Neural progenitor cell (in vitro differentiated cells): Measurements from ENCODE around the gene MZF1. TPM values are rescaled to one million over a fixed set of nuclear protein-coding genes. Genes with fewer than 3 reads are reported as not detected.
"Not testable (repeated sequence)": the region's sequence is repeated elsewhere in the genome, so short reads cannot be mapped to it uniquely, and the experiment has no call there.

ENCODE experiments used
- DNase-seq: peaks from one replicate; pipeline ENCODE4 v3.0.0-alpha.2; 2016; ENCODE audit warnings: low spot score
- H2AFZ ChIP-seq: fragments of 200-600 bp; sonication (generic); replicated peaks from 2 replicates; pipeline ENCODE4 v1.6.1; 2016; ENCODE audit warnings: antibody characterized with exemption
- H3F3A ChIP-seq: fragments of 200-600 bp; sonication (generic); 2 replicates; pipeline ENCODE4 v1.6.1; 2016; ENCODE audit warnings: antibody characterized with exemption, low read depth
- H3K27ac ChIP-seq: fragments of 200-600 bp; sonication (generic); 2 replicates; pipeline ENCODE4 v1.5.1; 2016; ENCODE audit warnings: mild to moderate bottlenecking
- H3K27me3 ChIP-seq: fragments of 200-600 bp; sonication (generic); 2 replicates; pipeline ENCODE4 v1.6.1; 2016; ENCODE audit warnings: mild to moderate bottlenecking, moderate library complexity
- H3K36me3 ChIP-seq: fragments of 200-600 bp; sonication (generic); 2 replicates; pipeline ENCODE4 v1.5.1; 2016
- H3K4me1 ChIP-seq: fragments of 200-600 bp; sonication (generic); 2 replicates; pipeline ENCODE4 v1.6.1; 2016; ENCODE audit warnings: mixed run types
- H3K4me2 ChIP-seq: fragments of 200-600 bp; sonication (generic); 2 replicates; pipeline ENCODE4 v1.6.1; 2016
- H3K4me3 ChIP-seq: fragments of 200-600 bp; sonication (generic); 2 replicates; pipeline ENCODE4 v1.5.1; 2016
- H3K79me2 ChIP-seq: fragments of 200-600 bp; sonication (generic); 2 replicates; pipeline ENCODE4 v1.6.1; 2016; ENCODE audit warnings: low read depth
- H3K9ac ChIP-seq: fragments of 200-600 bp; sonication (generic); 2 replicates; pipeline ENCODE4 v1.6.1; 2016
- H3K9me3 ChIP-seq: fragments of 200-600 bp; sonication (generic); 2 replicates; pipeline ENCODE4 v1.5.1; 2016; ENCODE audit warnings: low read depth
- H4K20me1 ChIP-seq: fragments of 200-600 bp; sonication (generic); 2 replicates; pipeline ENCODE4 v1.6.1; 2016; ENCODE audit warnings: low read depth
- H3K27ac Mint-ChIP-seq: 3 replicates; pipeline ENCODE4 v1.8.0; 2021; ENCODE audit warnings: mixed read lengths
- H3K27me3 Mint-ChIP-seq: 2 replicates; pipeline ENCODE4 v1.8.0; 2022; ENCODE audit warnings: low read depth, mild to moderate bottlenecking, inconsistent platforms, moderate library complexity, mixed read lengths; ENCODE audit not compliant: insufficient read depth
- H3K36me3 Mint-ChIP-seq: 3 replicates; pipeline ENCODE4 v1.8.0; 2021; ENCODE audit warnings: mixed read lengths
- H3K4me1 Mint-ChIP-seq: 3 replicates; pipeline ENCODE4 v1.8.0; 2021; ENCODE audit warnings: mixed read lengths
- H3K4me3 Mint-ChIP-seq: 3 replicates; pipeline ENCODE4 v1.8.0; 2021; ENCODE audit warnings: mild to moderate bottlenecking, moderate library complexity, mixed read lengths
- H3K9me3 Mint-ChIP-seq: 3 replicates; pipeline ENCODE4 v1.8.0; 2020; ENCODE audit warnings: mixed read lengths
- CTCF ChIP-seq: fragments of 200-600 bp; sonication (generic); IDR thresholded peaks from 2 replicates; pipeline ENCODE4 v1.5.1; 2017; ENCODE audit warnings: antibody characterized with exemption, mild to moderate bottlenecking
- EZH2 ChIP-seq: fragments of 200-600 bp; sonication (generic); IDR thresholded peaks from 2 replicates; pipeline ENCODE4 v1.6.1; 2017; ENCODE audit warnings: antibody characterized with exemption, mild to moderate bottlenecking, moderate library complexity
- EZH2phosphoT487 ChIP-seq: fragments of 200-600 bp; sonication (generic); IDR thresholded peaks from 2 replicates; pipeline ENCODE4 v1.6.1; 2017; ENCODE audit warnings: antibody characterized with exemption
- total RNA-seq: library from RNA; depleted of rRNA; stranded (reverse); fragments of >200 nt; gene quantifications from 2 replicates; pipeline ENCODE4 v1.2.3, GENCODE V29; 2015; ENCODE audit warnings: low replicate concordance

MZF1 gene
- total RNA-seq, 1 donor from 2014 or later: 8.4 TPM

- peaks cover 18% of the 10 kb centered on the region for H3K27me3 Mint-ChIP-seq
- Histone ChIP-seq H3K36me3 (no peaks in the 10 kb centered on the region), H3K27ac (peak overlapping the region; percentile 94), H3K27me3 (peaks cover 31% of the 10 kb centered on the region), H3K4me3 (peak overlapping the region; percentile 99), H3K4me1 (peaks cover 12% of the 10 kb centered on the region), H3K79me2 (peaks cover 51% of the 10 kb centered on the region), H3F3A (peaks cover 52% of the 10 kb centered on the region), H3K9ac (peak overlapping the region; percentile 91), H3K4me2 (peak overlapping the region; percentile 99), H2AFZ (no peak overlapping the region), H3K9me3 (no peaks in the 10 kb centered on the region), H4K20me1 (peaks cover 51% of the 10 kb centered on the region)
- H3K27ac Mint-ChIP-seq: peak overlapping the region; percentile 50
- peak; percentile 90 for DNase-seq
- no peak for TF ChIP-seq EZH2
- no peak for TF ChIP-seq CTCF
- no peak for TF ChIP-seq EZH2phosphoT487
- peaks cover 21% of the 10 kb centered on the region for H3K4me1 Mint-ChIP-seq
- peak overlapping the region; percentile 99 for H3K4me3 Mint-ChIP-seq
- H3K9me3 Mint-ChIP-seq: no peaks in the 10 kb centered on the region
- H3K36me3 Mint-ChIP-seq: peaks cover 26% of the 10 kb centered on the region
Measured at GRCh38 chr19:58544591-58545285, 28.4 kb downstream of the MZF1 start.

GRCh38 chr19:58543826-58544590 lies 29.1 kb downstream of the MZF1 start, which contains the start of gene TRIM28:
TSS of gene TRIM28 (plus strand) at chr19:58544064. CDS start at chr19:58544758, 694 bp downstream.
- Histone ChIP-seq H3K79me2 (peaks cover 45% of the 10 kb centered on the region), H3K4me1 (peaks cover 12% of the 10 kb centered on the region), H3K9ac (peak within 1 kb of the TSS; percentile 91), H3F3A (peaks cover 44% of the 10 kb centered on the region), H3K36me3 (no peaks in the 10 kb centered on the region), H3K4me2 (peak within 1 kb of the TSS; percentile 99), H2AFZ (no peak within 1 kb of the TSS), H3K9me3 (no peaks in the 10 kb centered on the region), H4K20me1 (peaks cover 44% of the 10 kb centered on the region), H3K4me3 (peak within 1 kb of the TSS; percentile 99), H3K27me3 (peaks cover 38% of the 10 kb centered on the region), H3K27ac (peak within 1 kb of the TSS; percentile 94)
- Mint-ChIP-seq H3K9me3 (no peaks in the 10 kb centered on the region), H3K4me3 (peak within 1 kb of the TSS; percentile 99), H3K27ac (peak within 1 kb of the TSS; percentile 99), H3K36me3 (peaks cover 26% of the 10 kb centered on the region), H3K4me1 (peaks cover 21% of the 10 kb centered on the region), H3K27me3 (peaks cover 24% of the 10 kb centered on the region)
- no peak for TF ChIP-seq EZH2
- TF ChIP-seq EZH2phosphoT487: no peak
- DNase-seq: peak; percentile 99

- Mint-ChIP-seq H3K4me3 (peak overlapping the region; percentile 74), H3K36me3 (peaks cover 21% of the 10 kb centered on the region), H3K4me1 (peaks cover 27% of the 10 kb centered on the region), H3K27me3 (peaks cover 30% of the 10 kb centered on the region)
- Histone ChIP-seq H3K4me2 (peak overlapping the region; percentile 70), H3K27me3 (peaks cover 42% of the 10 kb centered on the region), H4K20me1 (peaks cover 32% of the 10 kb centered on the region), H3F3A (peaks cover 46% of the 10 kb centered on the region), H3K4me1 (peaks cover 14% of the 10 kb centered on the region), H3K27ac (peak overlapping the region; percentile 94), H3K79me2 (peaks cover 33% of the 10 kb centered on the region), H3K4me3 (peak overlapping the region; percentile 99)
- not testable (repeated sequence) for H3K36me3 ChIP-seq, H2AFZ ChIP-seq, H3K27ac Mint-ChIP-seq, H3K9me3 Mint-ChIP-seq, DNase-seq, H3K9ac ChIP-seq, H3K9me3 ChIP-seq
Measured at GRCh38 chr19:58542641-58543372, 30.3 kb downstream of the MZF1 start.

GRCh38 chr19:58539169-58539559 lies 34.0 kb downstream of the MZF1 start:
- not testable (repeated sequence) for H2AFZ ChIP-seq, DNase-seq, H3K27ac ChIP-seq, H3K4me3 ChIP-seq, H3K36me3 ChIP-seq, H3K9me3 Mint-ChIP-seq, H3K79me2 ChIP-seq, H3K9me3 ChIP-seq, H3K36me3 Mint-ChIP-seq, H4K20me1 ChIP-seq, H3K4me1 ChIP-seq, H3K27ac Mint-ChIP-seq, H3K4me2 ChIP-seq, H3K9ac ChIP-seq
- H3K27me3 Mint-ChIP-seq: peaks cover 21% of the 10 kb centered on the region
- H3K4me1 Mint-ChIP-seq: peaks cover 13% of the 10 kb centered on the region
- H3F3A ChIP-seq: peaks cover 26% of the 10 kb centered on the region
- H3K27me3 ChIP-seq: peaks cover 42% of the 10 kb centered on the region
- H3K4me3 Mint-ChIP-seq: peak overlapping the region; percentile 33
